ENCODE data around the gene HOATZ.

DNA sequence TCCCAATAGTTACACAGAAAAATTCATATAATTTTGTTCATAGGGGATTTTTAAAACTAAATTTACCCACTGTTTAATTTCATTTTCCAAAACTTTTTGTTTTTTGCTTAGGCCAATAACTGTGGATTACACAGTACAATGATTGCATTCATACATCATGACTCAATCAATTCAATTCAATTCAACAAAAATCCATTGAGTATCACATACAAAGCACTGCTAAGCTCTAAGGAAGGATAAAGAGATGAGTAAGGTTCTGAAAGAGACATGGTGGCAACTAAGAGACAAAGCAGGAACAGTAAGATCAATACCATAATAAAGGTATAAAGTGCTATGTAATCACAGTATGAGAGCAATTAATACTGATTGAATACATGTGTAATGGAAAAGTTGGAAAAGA is 16.6 kb downstream of the HOATZ start:
- TF ChIP-seq, protein P1, sequence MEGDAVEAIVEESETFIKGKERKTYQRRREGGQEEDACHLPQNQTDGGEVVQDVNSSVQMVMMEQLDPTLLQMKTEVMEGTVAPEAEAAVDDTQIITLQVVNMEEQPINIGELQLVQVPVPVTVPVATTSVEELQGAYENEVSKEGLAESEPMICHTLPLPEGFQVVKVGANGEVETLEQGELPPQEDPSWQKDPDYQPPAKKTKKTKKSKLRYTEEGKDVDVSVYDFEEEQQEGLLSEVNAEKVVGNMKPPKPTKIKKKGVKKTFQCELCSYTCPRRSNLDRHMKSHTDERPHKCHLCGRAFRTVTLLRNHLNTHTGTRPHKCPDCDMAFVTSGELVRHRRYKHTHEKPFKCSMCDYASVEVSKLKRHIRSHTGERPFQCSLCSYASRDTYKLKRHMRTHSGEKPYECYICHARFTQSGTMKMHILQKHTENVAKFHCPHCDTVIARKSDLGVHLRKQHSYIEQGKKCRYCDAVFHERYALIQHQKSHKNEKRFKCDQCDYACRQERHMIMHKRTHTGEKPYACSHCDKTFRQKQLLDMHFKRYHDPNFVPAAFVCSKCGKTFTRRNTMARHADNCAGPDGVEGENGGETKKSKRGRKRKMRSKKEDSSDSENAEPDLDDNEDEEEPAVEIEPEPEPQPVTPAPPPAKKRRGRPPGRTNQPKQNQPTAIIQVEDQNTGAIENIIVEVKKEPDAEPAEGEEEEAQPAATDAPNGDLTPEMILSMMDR (conservative IDR thresholded peaks at IDR 0.05 in 1 of 2, IDR thresholded peaks at IDR 0.05 in 1 of 2; ENCODE audit: low read depth in 1 of 2, low read length in 2 of 2) = no peak
- no peak for TF ChIP-seq EZH2 (IDR thresholded peaks at IDR 0.05; ENCODE audit: low read length, missing control alignments)

Data from fibroblast of lung (primary cell).